Measurements from ENCODE around the gene PTX4.
"Not testable (repeated sequence)": the region's sequence is repeated elsewhere in the genome, so short reads cannot be mapped to it uniquely, and the experiment has no call there.

PTX4 gene

DNA sequence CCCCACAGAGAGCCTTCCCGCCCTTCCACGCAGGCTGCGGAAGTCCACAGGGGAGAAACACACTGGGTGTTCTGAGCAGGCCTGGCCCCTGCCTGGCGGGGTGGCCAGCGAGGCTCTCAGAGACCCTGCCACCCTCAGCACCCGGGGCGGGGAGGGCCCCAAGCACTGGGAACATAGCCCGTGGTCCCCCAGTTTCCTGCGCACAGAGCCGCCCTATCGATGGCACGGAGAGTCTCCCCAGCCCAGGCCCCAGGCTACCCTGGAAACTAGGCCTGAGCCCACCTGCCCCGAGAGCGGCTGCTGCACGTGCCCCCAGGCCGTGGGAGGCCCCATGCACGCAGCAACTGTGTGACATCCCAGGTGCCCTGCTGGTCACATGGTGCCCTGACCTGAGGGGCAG is 34.2 kb downstream of the PTX4 start:
- no peak for DNase-seq
- in situ Hi-C loops (cut with HindIII; ENCODE audit: low pct_ligation_motif_present, low pct_unique_long_range_greater_than_20kb, low sequenced_read_pairs), result no loop called here

DNA sequence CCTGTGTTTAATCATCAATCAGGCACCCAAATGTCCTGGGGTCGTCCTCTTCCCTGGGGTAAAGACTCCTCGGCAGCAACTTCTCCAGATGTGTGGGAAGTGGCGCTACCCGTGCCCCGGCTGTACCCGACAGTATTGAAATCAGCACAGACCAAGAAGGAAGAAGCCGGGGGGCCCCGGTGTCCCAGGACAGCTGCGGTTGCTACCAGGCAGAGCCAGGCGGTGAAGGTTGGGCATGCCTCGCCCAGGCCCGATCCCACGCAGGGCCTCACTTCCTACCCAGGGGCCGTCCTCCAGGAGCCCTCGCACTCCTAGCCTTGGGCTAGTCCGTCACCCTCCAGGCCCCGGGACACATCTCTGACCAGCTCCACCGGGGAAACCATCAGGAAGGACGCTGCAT is 35.4 kb downstream of the PTX4 start:
- in situ Hi-C loops (cut with HindIII; ENCODE audit: low pct_ligation_motif_present, low pct_unique_long_range_greater_than_20kb, low sequenced_read_pairs), result no loop called here
- no peak for DNase-seq

DNA sequence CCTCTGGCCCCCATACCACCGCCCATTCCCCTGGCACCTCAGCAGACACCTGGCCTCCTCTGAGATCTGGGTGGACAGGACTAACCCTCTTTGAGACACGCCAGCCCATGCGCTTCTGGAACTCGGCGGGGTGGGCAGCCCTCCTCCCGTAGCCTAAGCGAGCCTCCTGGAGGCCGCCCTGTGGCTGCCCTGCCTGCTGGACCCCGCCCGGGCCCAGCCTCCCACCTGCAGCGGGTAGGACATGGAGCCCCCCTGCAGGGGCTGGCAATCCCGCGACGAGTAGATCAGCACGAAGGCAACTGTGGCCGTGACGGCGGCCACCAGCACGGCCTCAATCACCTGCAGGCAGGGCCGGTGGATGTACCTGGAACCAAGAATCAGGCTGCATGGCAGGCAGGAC is 36.2 kb downstream of the PTX4 start:
- no peak for DNase-seq
- in situ Hi-C loops (cut with HindIII; ENCODE audit: low pct_ligation_motif_present, low pct_unique_long_range_greater_than_20kb, low sequenced_read_pairs), result no loop called here

DNA sequence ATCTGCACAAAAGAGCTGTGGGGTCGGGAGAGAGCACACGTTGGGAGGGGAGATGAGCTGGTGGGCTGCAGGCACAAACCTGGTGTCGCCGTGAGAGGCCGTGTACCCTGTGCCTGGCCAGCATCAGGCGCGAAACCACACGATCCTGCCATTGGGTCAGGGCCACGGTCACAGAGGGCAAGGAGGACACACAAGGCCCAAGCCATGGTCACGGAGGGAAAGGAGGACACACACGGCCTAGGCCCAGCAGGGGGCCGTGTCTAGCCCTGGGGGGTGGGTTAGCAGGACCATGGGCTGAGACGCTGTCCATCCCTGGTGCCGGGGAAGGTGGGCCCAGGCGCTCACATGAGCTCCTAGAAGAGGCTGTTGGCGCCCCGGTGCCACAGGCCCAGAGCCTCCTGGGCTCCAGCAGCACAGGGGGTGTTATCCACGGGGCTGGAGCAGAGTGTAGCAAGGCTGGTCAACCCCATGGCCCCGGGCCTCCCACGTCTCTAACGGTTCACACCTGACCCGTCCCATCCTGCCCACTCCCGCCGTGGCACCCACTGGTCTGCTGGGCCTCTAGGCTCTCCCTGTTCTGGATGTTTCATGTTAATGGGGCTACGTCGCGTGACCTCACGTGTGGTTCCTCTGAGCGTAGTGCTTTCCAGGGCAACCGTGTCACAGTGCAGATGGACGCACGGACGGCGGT is 36.9 kb downstream of the PTX4 start:
- in situ Hi-C loops (cut with HindIII; ENCODE audit: low pct_ligation_motif_present, low pct_unique_long_range_greater_than_20kb, low sequenced_read_pairs), result no loop called here
- no peak for DNase-seq

DNA sequence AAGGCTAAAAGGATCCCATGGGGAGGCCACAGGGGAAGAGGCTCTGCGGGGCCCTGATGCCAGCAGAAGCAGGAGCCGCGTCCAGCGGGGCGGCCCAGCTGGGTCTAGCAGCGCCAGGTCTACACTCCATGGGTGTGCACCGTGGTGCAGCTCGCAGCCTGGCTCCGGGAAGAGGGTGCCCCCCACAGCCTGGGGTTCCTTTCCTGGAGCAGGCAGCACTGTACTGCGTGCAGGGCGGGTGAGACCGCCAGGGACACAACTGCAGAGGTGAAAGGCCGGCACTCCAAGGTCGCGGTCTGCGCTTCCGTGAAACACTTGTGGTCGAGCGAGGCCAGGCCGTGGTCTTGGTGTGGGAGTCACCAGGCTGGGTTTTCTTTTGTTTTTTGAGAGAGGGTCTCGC is 37.9 kb downstream of the PTX4 start:
- no peak for DNase-seq
- in situ Hi-C loops (cut with HindIII; ENCODE audit: low pct_ligation_motif_present, low pct_unique_long_range_greater_than_20kb, low sequenced_read_pairs), result no loop called here

DNA sequence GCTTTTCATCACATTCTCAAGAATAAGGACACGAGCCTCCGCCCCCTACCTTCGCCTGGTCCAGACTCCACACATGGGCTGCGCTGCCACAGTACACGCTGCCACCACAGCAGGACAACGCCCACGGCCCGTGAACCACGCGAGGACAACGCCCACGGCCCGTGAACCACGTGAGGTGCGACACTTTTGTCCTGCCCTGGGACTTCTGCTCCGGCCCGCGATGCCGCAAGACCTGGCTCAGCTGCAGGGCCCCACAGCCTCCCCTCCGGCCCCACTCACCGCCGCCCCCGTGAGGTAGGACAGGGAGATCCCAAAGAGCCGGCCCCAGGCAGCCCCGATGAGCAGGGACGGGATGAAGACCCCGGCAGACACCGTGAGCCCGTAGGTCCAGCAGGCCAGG is 38.5 kb downstream of the PTX4 start:
- in situ Hi-C loops (cut with HindIII; ENCODE audit: low pct_ligation_motif_present, low pct_unique_long_range_greater_than_20kb, low sequenced_read_pairs), result no loop called here
- DNase-seq, result no peak

DNA sequence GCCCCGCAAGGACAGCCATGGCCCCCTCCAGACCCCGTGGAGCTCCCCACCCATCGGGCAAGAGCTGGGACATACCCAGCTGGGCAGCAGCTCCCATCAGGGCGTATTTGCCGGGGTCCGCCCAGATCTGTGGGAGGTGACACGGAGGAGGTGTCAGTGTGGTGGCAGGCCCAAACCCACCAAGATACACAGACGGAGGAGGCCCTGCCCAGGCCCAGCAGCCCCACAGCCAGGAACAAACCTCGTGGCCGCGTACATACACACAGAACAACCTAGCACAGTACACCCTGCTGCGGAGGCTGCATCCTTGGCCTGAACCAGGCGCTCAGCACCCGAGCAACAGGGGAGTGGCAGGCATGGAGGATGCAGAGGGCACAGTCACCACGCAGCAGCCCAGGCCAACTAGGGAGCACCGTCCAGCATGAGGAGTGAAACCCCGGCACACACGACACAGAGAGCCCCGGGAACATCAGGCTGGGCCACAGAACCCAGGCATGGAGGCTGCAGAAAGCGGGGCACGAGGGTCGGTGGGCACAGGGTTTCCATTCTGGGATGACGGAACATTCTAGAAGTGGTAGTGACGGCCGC is 39.4 kb downstream of the PTX4 start:
- in situ Hi-C loops (cut with HindIII; ENCODE audit: low pct_ligation_motif_present, low pct_unique_long_range_greater_than_20kb, low sequenced_read_pairs), result no loop called here
- DNase-seq, result no peak

- in situ Hi-C loops (cut with HindIII; ENCODE audit: low pct_ligation_motif_present, low pct_unique_long_range_greater_than_20kb, low sequenced_read_pairs), result no loop called here
- no peak for DNase-seq
Observed at GRCh38 chr16:1448536-1449116, 40.1 kb downstream of the PTX4 start.

GRCh38 chr16:1447965-1448364 is 40.8 kb downstream of the PTX4 start:
- in situ Hi-C loops (cut with HindIII; ENCODE audit: low pct_ligation_motif_present, low pct_unique_long_range_greater_than_20kb, low sequenced_read_pairs), result no loop called here
- DNase-seq, result no peak

DNA sequence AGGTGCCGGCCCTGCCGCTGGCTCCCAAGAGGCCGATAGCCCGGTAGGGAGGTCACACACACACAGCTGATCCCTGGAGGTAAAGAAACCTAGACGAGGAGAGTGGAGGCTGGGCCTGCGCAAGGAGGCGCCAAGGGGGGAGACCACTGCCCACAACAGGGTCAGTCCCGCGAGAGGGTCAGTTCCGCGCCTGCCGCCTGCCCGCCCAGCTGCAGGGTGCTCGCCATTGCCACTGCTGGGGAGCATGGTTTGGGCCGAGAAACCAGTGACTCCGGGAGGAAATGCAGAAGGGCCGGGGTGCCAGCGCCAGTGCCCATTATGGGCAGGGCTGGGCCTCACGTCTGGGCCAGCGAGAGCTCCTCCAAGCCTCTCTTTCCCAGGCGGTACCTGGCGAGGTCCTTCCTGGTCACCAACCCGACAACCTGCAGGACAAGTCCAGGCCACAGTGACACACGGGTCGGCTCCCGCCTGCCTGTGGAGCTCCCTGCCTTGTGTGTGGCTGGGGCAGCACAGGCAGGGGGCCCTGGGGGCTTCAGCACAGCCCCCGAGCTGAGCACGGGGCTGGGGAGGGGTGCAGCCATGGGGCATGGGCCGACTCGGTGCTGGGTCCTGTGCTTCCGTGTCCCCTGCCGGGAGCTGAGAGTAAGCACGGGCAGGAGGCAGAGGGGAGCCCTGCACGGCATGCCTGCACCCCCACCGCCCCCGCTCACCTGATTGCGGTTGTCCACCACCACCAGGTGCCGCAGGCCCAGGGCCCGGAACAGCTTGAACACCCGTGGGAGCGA is 42.3 kb downstream of the PTX4 start:
- in situ Hi-C loops (cut with HindIII; ENCODE audit: low pct_ligation_motif_present, low pct_unique_long_range_greater_than_20kb, low sequenced_read_pairs), result no loop called here
- no peak for DNase-seq

GRCh38 chr16:1445518-1446203 is 43.1 kb downstream of the PTX4 start:
- in situ Hi-C loops (cut with HindIII; ENCODE audit: low pct_ligation_motif_present, low pct_unique_long_range_greater_than_20kb, low sequenced_read_pairs), result no loop called here
- DNase-seq, result no peak

DNA sequence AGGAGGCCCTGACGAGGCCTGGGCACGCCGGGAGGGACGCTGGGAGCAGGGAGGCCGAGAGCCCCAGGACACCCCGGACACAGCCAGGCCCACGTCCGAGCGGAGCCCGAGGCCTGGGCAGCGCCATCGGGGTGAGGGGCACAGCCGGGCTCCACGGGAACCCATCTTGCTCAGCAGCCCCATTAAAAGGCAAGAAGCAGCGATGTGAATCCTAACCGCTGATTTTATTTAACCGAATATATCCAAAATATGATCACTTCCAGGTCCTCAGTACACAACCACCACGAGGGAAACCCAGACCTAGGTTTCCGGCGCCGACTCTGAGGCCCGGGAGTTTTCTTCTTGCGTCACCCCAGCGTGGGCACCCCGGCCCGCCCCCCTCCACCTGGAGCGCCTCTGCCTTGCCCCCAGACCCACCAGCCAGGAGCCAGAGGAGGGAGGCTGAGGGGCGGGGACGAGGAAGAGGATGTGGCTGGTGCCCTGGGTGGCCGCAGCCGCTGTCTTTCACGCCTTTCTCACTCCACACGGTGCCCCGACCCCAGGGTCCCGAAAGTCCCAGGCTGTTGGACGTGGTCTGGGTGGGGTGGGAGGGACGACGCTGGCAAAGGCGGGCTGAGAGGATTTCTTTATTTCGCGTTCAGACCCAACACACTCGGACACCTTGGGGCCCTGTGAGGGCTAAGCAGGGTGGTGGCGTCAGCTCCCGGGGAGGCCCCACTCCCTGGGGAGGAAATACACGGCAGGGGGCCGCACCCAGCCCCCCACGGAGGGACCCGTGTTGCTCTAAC is 43.8 kb downstream of the PTX4 start:
- in situ Hi-C loops (cut with HindIII; ENCODE audit: low pct_ligation_motif_present, low pct_unique_long_range_greater_than_20kb, low sequenced_read_pairs), result no loop called here
- DNase-seq, result no peak

- DNase-seq, result no peak
- in situ Hi-C loops (cut with HindIII; ENCODE audit: low pct_ligation_motif_present, low pct_unique_long_range_greater_than_20kb, low sequenced_read_pairs), result no loop called here
Observed at GRCh38 chr16:1443980-1444729, 44.6 kb downstream of the PTX4 start, which contains the start of gene CCDC154. TSS of gene CCDC154 (minus strand) at chr16:1444556. CDS start at chr16:1444322, 234 bp downstream.

GRCh38 chr16:1443403-1443973 is 45.3 kb downstream of the PTX4 start:
- DNase-seq, result no peak
- in situ Hi-C loops (cut with HindIII; ENCODE audit: low pct_ligation_motif_present, low pct_unique_long_range_greater_than_20kb, low sequenced_read_pairs), result no loop called here

DNA sequence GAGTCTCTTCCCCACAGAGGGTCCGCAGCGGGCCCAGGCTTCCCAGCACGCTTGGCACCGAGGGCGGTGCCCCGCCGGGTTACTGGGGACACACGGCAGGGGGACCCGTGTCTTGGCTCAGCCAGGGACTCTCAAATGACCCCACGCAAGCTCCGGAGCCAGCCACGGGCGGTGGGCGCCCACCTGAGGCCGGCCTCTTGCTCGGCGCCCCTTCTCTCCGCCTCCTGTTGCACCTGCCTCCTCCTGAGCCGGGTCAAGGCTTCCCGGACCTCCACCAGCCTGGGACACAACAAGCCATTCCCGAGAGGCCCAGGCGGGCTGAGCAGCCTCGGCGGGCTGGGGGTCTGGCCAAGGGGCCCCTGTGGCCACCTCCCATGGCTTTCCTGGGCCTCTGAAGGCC is 46.0 kb downstream of the PTX4 start:
- no peak for DNase-seq
- in situ Hi-C loops (cut with HindIII; ENCODE audit: low pct_ligation_motif_present, low pct_unique_long_range_greater_than_20kb, low sequenced_read_pairs), result no loop called here

- no peak for DNase-seq
- in situ Hi-C loops (cut with HindIII; ENCODE audit: low pct_ligation_motif_present, low pct_unique_long_range_greater_than_20kb, low sequenced_read_pairs), result no loop called here
Observed at GRCh38 chr16:1441391-1441829, 47.3 kb downstream of the PTX4 start.

GRCh38 chr16:1439699-1440074 is 49.1 kb downstream of the PTX4 start:
- in situ Hi-C loops (cut with HindIII; ENCODE audit: low pct_ligation_motif_present, low pct_unique_long_range_greater_than_20kb, low sequenced_read_pairs), result loop anchor here (10.0 kb wide), 1 partner anchor 45 kb away; the partner anchor contains the start of gene PTX4
- not testable (repeated sequence) for DNase-seq
